ENCODE measurements around the gene SELPLG.

Gene SELPLG

GRCh38 chr12:108613548-108613947 is 20.1 kb downstream of the SELPLG start:
- in situ Hi-C loops (cut with HindIII; ENCODE audit: low sequenced_read_pairs): no loop called here
- no peak overlapping the region for H3K4me3 ChIP-seq (ENCODE audit: low read depth, low read length)
- DNase-seq (ENCODE audit: low read depth, low spot score): no peak
- TF ChIP-seq CTCF (IDR thresholded peaks at IDR 0.05; ENCODE audit: low read depth, low read length): no peak

- H3K4me3 ChIP-seq (ENCODE audit: low read depth, low read length): no peak overlapping the region
- no peak for DNase-seq (ENCODE audit: low read depth, low spot score)
- TF ChIP-seq CTCF (IDR thresholded peaks at IDR 0.05; ENCODE audit: low read depth, low read length): no peak
- in situ Hi-C loops (cut with HindIII; ENCODE audit: low sequenced_read_pairs): no loop called here
Observed at GRCh38 chr12:108612788-108613282, 20.9 kb downstream of the SELPLG start.

- peak; percentile 91 for DNase-seq (ENCODE audit: low read depth, low spot score)
- no peak overlapping the region for H3K4me3 ChIP-seq (ENCODE audit: low read depth, low read length)
- peak; percentile 46 for TF ChIP-seq CTCF (IDR thresholded peaks at IDR 0.05; ENCODE audit: low read depth, low read length)
- in situ Hi-C loops (cut with HindIII; ENCODE audit: low sequenced_read_pairs): no loop called here
Observed at GRCh38 chr12:108611884-108612415, 21.7 kb downstream of the SELPLG start.

- no peak overlapping the region for H3K4me3 ChIP-seq (ENCODE audit: low read depth, low read length)
- DNase-seq (ENCODE audit: low read depth, low spot score): no peak
- in situ Hi-C loops (cut with HindIII; ENCODE audit: low sequenced_read_pairs): no loop called here
- TF ChIP-seq CTCF (IDR thresholded peaks at IDR 0.05; ENCODE audit: low read depth, low read length): no peak
Observed at GRCh38 chr12:108610856-108611605, 22.7 kb downstream of the SELPLG start.

GRCh38 chr12:108610336-108610815 is 23.3 kb downstream of the SELPLG start:
- DNase-seq (ENCODE audit: low read depth, low spot score): no peak
- H3K4me3 ChIP-seq (ENCODE audit: low read depth, low read length): no peak overlapping the region
- TF ChIP-seq CTCF (IDR thresholded peaks at IDR 0.05; ENCODE audit: low read depth, low read length): no peak
- in situ Hi-C loops (cut with HindIII; ENCODE audit: low sequenced_read_pairs): no loop called here

- no peak overlapping the region for H3K4me3 ChIP-seq (ENCODE audit: low read depth, low read length)
- in situ Hi-C loops (cut with HindIII; ENCODE audit: low sequenced_read_pairs): no loop called here
- TF ChIP-seq CTCF (IDR thresholded peaks at IDR 0.05; ENCODE audit: low read depth, low read length): no peak
- DNase-seq (ENCODE audit: low read depth, low spot score): peak; percentile 84
Observed at GRCh38 chr12:108609537-108610335, 24.0 kb downstream of the SELPLG start.
